HCT116 (cell line): Measurements from ENCODE around the gene TMEM176B. TPM values are rescaled to one million over a fixed set of nuclear protein-coding genes. Genes with fewer than 3 reads are reported as not detected.

Source experiments
- ATAC-seq: fragments of 200-7000 bp; cut with Tn5 transposase; 2 replicates; pipeline ENCODE4 v1.9.1; 2020; ENCODE audit warnings: mild to moderate bottlenecking, moderate library complexity
- BruUV-seq: library from RNA; stranded (reverse); fragments of 400-500 nt; replicated peaks from 2 replicates; lab custom pipeline; 2021; lab: Mats Ljungman, UMichigan
- CTCF ChIA-PET: fragments of 300-600 bp; sonication (Branson Sonifier 250); formaldehyde crosslinking; loops from one replicate; lab custom pipeline; 2021; ENCODE audit warnings: antibody characterized with exemption; lab: Charles Lee
- POLR2A ChIA-PET: fragments of 300-600, 350-600 bp; sonication (Branson Sonifier 250); formaldehyde crosslinking; loops from one replicate; lab custom pipeline; 2021; ENCODE audit warnings: antibody characterized with exemption; lab: Charles Lee
- RAD21 ChIA-PET, 2 experiments: fragments of 300-600 bp; sonication (Branson Sonifier 250); formaldehyde crosslinking; loops; one replicate each; lab custom pipeline; 2023; ENCODE audit warnings: low total read pairs in 2 of 2; ENCODE audit not compliant: uncharacterized antibody in 2 of 2, unreplicated experiment in 2 of 2, low non-redundant PET in 1 of 2; lab: Charles Lee
- DNase-seq: peaks from one replicate; pipeline ENCODE4 v3.0.0-alpha.2; 2010; ENCODE audit warnings: low read depth, low spot score
- H2AFZ ChIP-seq: fragments of 200-600 bp; shearing (Covaris generic), sonication (generic); 2 replicates; pipeline ENCODE4 v1.6.1; 2017; ENCODE audit warnings: low read depth, mixed run types, mixed read lengths, antibody characterized with exemption, low read length; ENCODE audit not compliant: poor library complexity, severe bottlenecking
- H3K27ac ChIP-seq: 2 replicates; pipeline ENCODE4 v1.5.1; 2012; ENCODE audit warnings: low read depth, low read length
- H3K27me3 ChIP-seq: fragments of 200-600 bp; sonication (generic); 2 replicates; pipeline ENCODE4 v1.6.1; 2016; ENCODE audit warnings: mixed run types, low read length, mixed read lengths; ENCODE audit not compliant: insufficient read depth
- H3K36me3 ChIP-seq, 2 experiments: fragments of 200-500 bp in 1 of 2; fragments of 200-600 bp in 1 of 2; sonication (Bioruptor generic) in 1 of 2; sonication (generic) in 1 of 2; 2 replicates each; pipeline versions ENCODE4 v1.5.1 to v1.6.1; 2014 to 2016; ENCODE audit warnings: low read length in 2 of 2, inconsistent platforms in 1 of 2, mixed read lengths in 1 of 2, mixed run types in 1 of 2; ENCODE audit not compliant: insufficient read depth in 2 of 2, control insufficient read depth in 1 of 2
- H3K4me1 ChIP-seq, 2 experiments: fragments of 200-600 bp in 1 of 2; sonication (generic) in 1 of 2; 2 replicates each; pipeline versions ENCODE4 v1.5.1 to v1.6.1; 2012 to 2017; ENCODE audit warnings: low read length in 2 of 2, inconsistent platforms in 1 of 2, mild to moderate bottlenecking in 1 of 2, mixed read lengths in 1 of 2, mixed run types in 1 of 2, moderate library complexity in 1 of 2; ENCODE audit not compliant: insufficient read depth in 2 of 2, control insufficient read depth in 1 of 2
- H3K4me2 ChIP-seq: fragments of 200-600 bp; sonication (generic); 2 replicates; pipeline ENCODE4 v1.6.1; 2017; ENCODE audit warnings: mixed run types, low read length, mixed read lengths
- H3K4me3 ChIP-seq, 2 experiments: fragments of 200-600 bp in 1 of 2; sonication (generic) in 1 of 2; replicated peaks in 1 of 2; 2 replicates each; pipeline ENCODE4 v1.5.1; 2011 to 2016; ENCODE audit warnings: low read length in 2 of 2, control low read depth in 1 of 2, low read depth in 1 of 2, mild to moderate bottlenecking in 1 of 2, mixed read lengths in 1 of 2, mixed run types in 1 of 2
- H3K79me2 ChIP-seq: fragments of 200-600 bp; sonication (generic); 2 replicates; pipeline ENCODE4 v1.6.1; 2017; ENCODE audit warnings: mild to moderate bottlenecking, mixed run types, low read length, moderate library complexity, mixed read lengths; ENCODE audit not compliant: insufficient read depth
- H3K9ac ChIP-seq: fragments of 200-600 bp; sonication (generic); 2 replicates; pipeline ENCODE4 v1.6.1; 2016; ENCODE audit warnings: low read length, mixed read lengths
- H3K9me2 ChIP-seq: fragments of 200-600 bp; sonication (generic), shearing (Covaris generic); 2 replicates; pipeline ENCODE4 v1.6.1; 2017; ENCODE audit warnings: mixed run types, mild to moderate bottlenecking, moderate library complexity; ENCODE audit not compliant: insufficient read depth
- H3K9me3 ChIP-seq, 2 experiments: fragments of 200-500 bp in 1 of 2; fragments of 200-600 bp in 1 of 2; sonication (Bioruptor generic) in 1 of 2; sonication (generic) in 1 of 2; 2 replicates each; pipeline ENCODE4 v1.6.1; 2014 to 2017; ENCODE audit warnings: low read length in 2 of 2, mixed read lengths in 2 of 2, inconsistent platforms in 1 of 2, low read depth in 1 of 2, mild to moderate bottlenecking in 1 of 2, mixed run types in 1 of 2, moderate library complexity in 1 of 2; ENCODE audit not compliant: control insufficient read depth in 1 of 2, insufficient read depth in 1 of 2
- H4K20me1 ChIP-seq: fragments of 200-600 bp; sonication (generic), shearing (Covaris generic); 2 replicates; pipeline ENCODE4 v1.6.1; 2017; ENCODE audit warnings: mixed run types, mild to moderate bottlenecking, moderate library complexity; ENCODE audit not compliant: insufficient read depth
- ATF3 ChIP-seq: IDR thresholded peaks from 2 replicates; pipeline ENCODE4 v1.6.1; 2012
- CTCF ChIP-seq, 3 experiments: fragments of 200-600 bp in 1 of 3; sonication (generic) in 1 of 3; IDR thresholded peaks in 2 of 3; conservative IDR thresholded peaks in 1 of 3; 2 replicates each; pipeline ENCODE4 v1.5.1; 2012 to 2017; ENCODE audit warnings: low read depth in 2 of 3, low read length in 2 of 3, antibody characterized with exemption in 1 of 3, borderline replicate concordance in 1 of 3, control low read depth in 1 of 3, mild to moderate bottlenecking in 1 of 3, mixed read lengths in 1 of 3, mixed run types in 1 of 3, moderate library complexity in 1 of 3; ENCODE audit not compliant: insufficient read depth in 1 of 3
- EGR1 ChIP-seq: IDR thresholded peaks from 2 replicates; pipeline ENCODE4 v1.6.1; 2012; ENCODE audit warnings: low read depth
- EZH2 ChIP-seq: fragments of 200-600 bp; sonication (generic); IDR thresholded peaks from 2 replicates; pipeline ENCODE4 v1.6.1; 2017; ENCODE audit warnings: antibody characterized with exemption, mixed run types
- EZH2phosphoT487 ChIP-seq: fragments of 200-600 bp; IDR thresholded peaks from 2 replicates; pipeline ENCODE4 v1.6.1; 2018; ENCODE audit warnings: antibody characterized with exemption, borderline replicate concordance
- FOSL1 ChIP-seq: IDR thresholded peaks from 2 replicates; pipeline ENCODE4 v1.6.1; 2012; ENCODE audit warnings: low read depth
- POLR2AphosphoS5 ChIP-seq: IDR thresholded peaks from 2 replicates; pipeline ENCODE4 v1.6.1; 2011; ENCODE audit warnings: mild to moderate bottlenecking, low read depth, low read length, moderate library complexity
- SP1 ChIP-seq: IDR thresholded peaks from 2 replicates; pipeline ENCODE4 v1.6.1; 2012; ENCODE audit warnings: low read depth
- SRF ChIP-seq: IDR thresholded peaks from 2 replicates; pipeline ENCODE4 v1.6.1; 2012; ENCODE audit warnings: low read depth
- TCF7L2 ChIP-seq: IDR thresholded peaks from 2 replicates; pipeline ENCODE4 v1.7.0; 2011; ENCODE audit warnings: borderline replicate concordance, inconsistent platforms; ENCODE audit not compliant: insufficient read depth, insufficient read length; ENCODE audit errors: extremely low read depth
- ZFX ChIP-seq: fragments of 450-650 bp; IDR thresholded peaks from 2 replicates; pipeline ENCODE4 v1.6.1; 2017
- ZNF274 ChIP-seq: fragments of 200-500 bp; sonication (Bioruptor generic); IDR thresholded peaks from 2 replicates; pipeline ENCODE4 v1.6.1; 2014; ENCODE audit warnings: mild to moderate bottlenecking, low read depth, low read length, inconsistent platforms
- intact Hi-C: fragments of 100-400 bp; cut with micrococcal nuclease; formaldehyde crosslinking; loops from 2 replicates; pipeline ENCODE4 v1.10.0; 2022
- total RNA-seq: library from RNA; stranded (reverse); gene quantifications from one replicate; pipeline ENCODE4 v1.2.1, GENCODE V29; 2021; ENCODE audit not compliant: unreplicated experiment
- TF ChIP-seq, protein P1 (sequence below): IDR thresholded peaks from 2 replicates; pipeline ENCODE4 v1.6.1; 2012
- TF ChIP-seq, protein P2 (sequence below): IDR thresholded peaks from 2 replicates; pipeline ENCODE4 v1.6.1; 2012; ENCODE audit warnings: low read depth

Gene TMEM176B
- total RNA-seq, 1 experiment from 2014 or later: 0.42 TPM

GRCh38 chr7:150781961-150782360 lies 18.2 kb downstream of the TMEM176B start:
- no peaks in the 10 kb centered on the region for H3K79me2 ChIP-seq
- H2AFZ ChIP-seq: no peak overlapping the region
- H3K4me2 ChIP-seq: no peak overlapping the region
- no peak overlapping the region for H3K4me3 ChIP-seq
- no peak overlapping the region for H3K27ac ChIP-seq
- H4K20me1 ChIP-seq: no peaks in the 10 kb centered on the region
- no peaks in the 10 kb centered on the region for H3K36me3 ChIP-seq
- peaks cover 7% of the 10 kb centered on the region for H3K27me3 ChIP-seq
- intact Hi-C loops: no loop called here
- no peak overlapping the region for H3K9ac ChIP-seq
- no peak for ATAC-seq
- BruUV-seq: no TSS peak
- peaks cover 0 to 4% of the 10 kb centered on the region in 2 experiments; a peak in 2 of 4 replicates for H3K4me1 ChIP-seq
- RAD21 ChIA-PET: no interaction called here
- TF ChIP-seq, protein P1, sequence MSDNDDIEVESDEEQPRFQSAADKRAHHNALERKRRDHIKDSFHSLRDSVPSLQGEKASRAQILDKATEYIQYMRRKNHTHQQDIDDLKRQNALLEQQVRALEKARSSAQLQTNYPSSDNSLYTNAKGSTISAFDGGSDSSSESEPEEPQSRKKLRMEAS: no peak
- no peak for TF ChIP-seq ZFX
- TF ChIP-seq SP1: no peak
- no peak for TF ChIP-seq EGR1
- TF ChIP-seq ZNF274: no peak
- no peak for TF ChIP-seq TCF7L2
- TF ChIP-seq EZH2phosphoT487: no peak
- no peak for TF ChIP-seq CTCF (IDR thresholded peaks at IDR 0.05 in 2 of 3, conservative IDR thresholded peaks at IDR 0.05 in 1 of 3; ENCODE audit: borderline replicate concordance in 1 of 3, insufficient read depth in 1 of 3, low read depth in 2 of 3, low read length in 2 of 3)
- TF ChIP-seq, protein P2, sequence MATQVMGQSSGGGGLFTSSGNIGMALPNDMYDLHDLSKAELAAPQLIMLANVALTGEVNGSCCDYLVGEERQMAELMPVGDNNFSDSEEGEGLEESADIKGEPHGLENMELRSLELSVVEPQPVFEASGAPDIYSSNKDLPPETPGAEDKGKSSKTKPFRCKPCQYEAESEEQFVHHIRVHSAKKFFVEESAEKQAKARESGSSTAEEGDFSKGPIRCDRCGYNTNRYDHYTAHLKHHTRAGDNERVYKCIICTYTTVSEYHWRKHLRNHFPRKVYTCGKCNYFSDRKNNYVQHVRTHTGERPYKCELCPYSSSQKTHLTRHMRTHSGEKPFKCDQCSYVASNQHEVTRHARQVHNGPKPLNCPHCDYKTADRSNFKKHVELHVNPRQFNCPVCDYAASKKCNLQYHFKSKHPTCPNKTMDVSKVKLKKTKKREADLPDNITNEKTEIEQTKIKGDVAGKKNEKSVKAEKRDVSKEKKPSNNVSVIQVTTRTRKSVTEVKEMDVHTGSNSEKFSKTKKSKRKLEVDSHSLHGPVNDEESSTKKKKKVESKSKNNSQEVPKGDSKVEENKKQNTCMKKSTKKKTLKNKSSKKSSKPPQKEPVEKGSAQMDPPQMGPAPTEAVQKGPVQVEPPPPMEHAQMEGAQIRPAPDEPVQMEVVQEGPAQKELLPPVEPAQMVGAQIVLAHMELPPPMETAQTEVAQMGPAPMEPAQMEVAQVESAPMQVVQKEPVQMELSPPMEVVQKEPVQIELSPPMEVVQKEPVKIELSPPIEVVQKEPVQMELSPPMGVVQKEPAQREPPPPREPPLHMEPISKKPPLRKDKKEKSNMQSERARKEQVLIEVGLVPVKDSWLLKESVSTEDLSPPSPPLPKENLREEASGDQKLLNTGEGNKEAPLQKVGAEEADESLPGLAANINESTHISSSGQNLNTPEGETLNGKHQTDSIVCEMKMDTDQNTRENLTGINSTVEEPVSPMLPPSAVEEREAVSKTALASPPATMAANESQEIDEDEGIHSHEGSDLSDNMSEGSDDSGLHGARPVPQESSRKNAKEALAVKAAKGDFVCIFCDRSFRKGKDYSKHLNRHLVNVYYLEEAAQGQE: no peak
- TF ChIP-seq SRF: no peak
- TF ChIP-seq POLR2AphosphoS5: no peak
- no peak for TF ChIP-seq ATF3
- no peak for TF ChIP-seq EZH2
- no peak for TF ChIP-seq FOSL1
- TF ChIP-seq, all 23 proteins: peak for 0
- Histone ChIP-seq H3K9me3 (no peaks in the 10 kb centered on the region), H3K9me2 (no peaks in the 10 kb centered on the region)
- POLR2A ChIA-PET: no interaction called here
- DNase-seq: no peak
- CTCF ChIA-PET: no interaction called here
